Fibroblast of lung (primary cell): ENCODE results near the gene ARHGEF7. TPM values are rescaled to one million over a fixed set of nuclear protein-coding genes. Genes with fewer than 3 reads are reported as not detected.

Source experiments
- DNase-seq, 2 donors: peaks; one replicate each; pipeline versions ENCODE4 v3.0.0 to v3.0.0-alpha.2; 2010; ENCODE audit warnings: low read depth in 2 of 2
- H2AFZ ChIP-seq: 2 replicates; pipeline ENCODE4 v1.5.1; 2012; ENCODE audit warnings: low read length, control low read depth, inconsistent platforms
- H3K27ac ChIP-seq: 2 replicates; pipeline ENCODE4 v1.5.1; 2011; ENCODE audit warnings: low read length, control low read depth; ENCODE audit not compliant: insufficient read depth
- H3K27me3 ChIP-seq: 2 replicates; pipeline ENCODE4 v1.5.1; 2011; ENCODE audit warnings: mild to moderate bottlenecking, low read length; ENCODE audit not compliant: control insufficient read depth, insufficient read depth
- H3K36me3 ChIP-seq: 2 replicates; pipeline ENCODE4 v1.5.1; 2011; ENCODE audit warnings: low read length; ENCODE audit not compliant: control insufficient read depth, insufficient read depth
- H3K4me1 ChIP-seq: 2 replicates; pipeline ENCODE4 v1.5.1; 2011; ENCODE audit warnings: low read length; ENCODE audit not compliant: control insufficient read depth, insufficient read depth; ENCODE audit errors: extremely low read depth
- H3K4me2 ChIP-seq: 2 replicates; pipeline ENCODE4 v1.5.1; 2011; ENCODE audit warnings: low read length, control low read depth; ENCODE audit not compliant: insufficient read depth; ENCODE audit errors: extremely low read depth
- H3K4me3 ChIP-seq, 4 experiments: fragments of 200-600 bp in 1 of 4; sonication (generic) in 1 of 4; replicated peaks in 1 of 4; 2 replicates each; pipeline ENCODE4 v1.5.1; 2011 to 2016; ENCODE audit warnings: low read length in 4 of 4, low read depth in 3 of 4, mild to moderate bottlenecking in 3 of 4, control low read depth in 2 of 4, inconsistent platforms in 1 of 4, mixed read lengths in 1 of 4; ENCODE audit not compliant: insufficient read depth in 1 of 4; ENCODE audit errors: control extremely low read depth in 1 of 4
- H3K79me2 ChIP-seq: 2 replicates; pipeline ENCODE4 v1.5.1; 2012; ENCODE audit warnings: mild to moderate bottlenecking, low read length, inconsistent platforms; ENCODE audit not compliant: control insufficient read depth, insufficient read depth
- H3K9ac ChIP-seq: 2 replicates; pipeline ENCODE4 v1.5.1; 2011; ENCODE audit warnings: mild to moderate bottlenecking, low read length, control low read depth; ENCODE audit not compliant: insufficient read depth
- H3K9me3 ChIP-seq: 2 replicates; pipeline ENCODE4 v1.5.1; 2012; ENCODE audit warnings: low read depth, low read length; ENCODE audit not compliant: control insufficient read depth, insufficient read depth
- H4K20me1 ChIP-seq: 2 replicates; pipeline ENCODE4 v1.5.1; 2011; ENCODE audit warnings: low read length; ENCODE audit not compliant: control insufficient read depth, insufficient read depth; ENCODE audit errors: extremely low read depth
- CTCF ChIP-seq, 2 donors: IDR thresholded peaks in 1 of 2; conservative IDR thresholded peaks in 1 of 2; 1 replicate in 1 of 2; 2 replicates in 1 of 2; pipeline ENCODE4 v1.5.1; 2011 to 2012; ENCODE audit warnings: low read length in 2 of 2, control low read depth in 1 of 2, inconsistent platforms in 1 of 2, low read depth in 1 of 2, mild to moderate bottlenecking in 1 of 2
- EZH2 ChIP-seq: IDR thresholded peaks from 2 replicates; pipeline ENCODE4 v1.5.1; 2012; ENCODE audit warnings: low read length, control low read depth, mild to moderate bottlenecking; ENCODE audit errors: missing control alignments
- polyA plus RNA-seq, 2 donors: library from polyadenylated mRNA; depleted of rRNA in 1 of 2; stranded (reverse) in 1 of 2; unstranded in 1 of 2; fragments of >200 nt; gene quantifications; 2 replicates each; pipeline ENCODE4 v1.2.1, GENCODE V29; 2011 to 2012; ENCODE audit warnings: missing spikeins in 1 of 2
- total RNA-seq: library from RNA; depleted of rRNA; stranded (reverse); fragments of >200 nt; gene quantifications from 2 replicates; pipeline ENCODE4 v1.2.1, GENCODE V29; 2014

The ARHGEF7 gene
- total and polyA plus RNA-seq, 2 donors (not counting 1 experiment from before 2014, with no cell fraction given) = 29.1 to 42.8 TPM

DNA sequence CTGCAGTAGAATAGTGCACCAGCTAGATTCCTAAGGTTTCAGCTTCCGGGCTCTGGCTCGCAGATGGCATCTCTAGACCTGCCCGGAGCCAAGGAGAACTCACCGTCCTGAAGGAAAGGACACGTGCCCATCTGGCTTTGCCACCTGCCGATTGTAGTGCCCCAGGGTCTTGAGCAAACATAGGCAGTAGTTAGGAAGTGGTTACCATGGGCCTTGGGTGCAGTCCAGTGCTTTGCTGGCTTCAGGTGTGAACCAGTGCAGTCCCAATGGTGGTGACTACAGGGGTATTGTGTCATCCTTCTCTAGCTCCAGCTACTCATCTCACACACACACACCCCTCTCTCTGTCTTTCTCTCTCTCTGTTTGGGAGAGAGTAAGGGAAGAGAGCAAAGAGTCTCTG is 143.9 kb downstream of the ARHGEF7 start:
- no peak overlapping the region for H2AFZ ChIP-seq
- no peak for DNase-seq
- H3K4me2 ChIP-seq = no peak overlapping the region
- no peaks in the 10 kb centered on the region for H3K4me1 ChIP-seq
- no peak overlapping the region for H3K4me3 ChIP-seq
- H4K20me1 ChIP-seq = no peaks in the 10 kb centered on the region
- no peak for TF ChIP-seq CTCF (conservative IDR thresholded peaks at IDR 0.05 in 1 of 2, IDR thresholded peaks at IDR 0.05 in 1 of 2; ENCODE audit: low read depth in 1 of 2, low read length in 2 of 2)
- TF ChIP-seq EZH2 = no peak
- no peak overlapping the region for H3K9ac ChIP-seq
- H3K36me3 ChIP-seq = peaks cover 2% of the 10 kb centered on the region
- no peaks in the 10 kb centered on the region for H3K9me3 ChIP-seq
- H3K27ac ChIP-seq = no peak overlapping the region
- no peaks in the 10 kb centered on the region for H3K27me3 ChIP-seq
- no peaks in the 10 kb centered on the region for H3K79me2 ChIP-seq

DNA sequence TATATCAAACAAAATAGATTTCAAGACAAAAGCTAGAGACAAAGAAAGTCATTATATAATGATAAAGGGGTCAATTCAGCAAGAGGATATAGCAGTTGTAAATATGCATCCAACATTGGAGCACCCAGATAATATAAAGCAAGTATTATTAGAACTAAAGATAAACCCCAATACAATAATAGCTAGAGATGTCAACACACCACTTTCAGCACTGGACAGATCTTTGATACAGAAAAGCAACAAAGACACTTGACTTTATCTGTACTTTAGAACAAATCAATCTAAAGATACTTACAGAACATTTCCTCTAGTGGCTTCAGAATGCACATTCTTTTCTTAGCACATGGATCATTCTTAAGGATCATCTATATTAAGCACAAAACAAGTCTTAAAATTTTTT is 146.2 kb downstream of the ARHGEF7 start:
- Histone ChIP-seq H2AFZ (no peak overlapping the region), H3K4me2 (no peak overlapping the region), H3K4me1 (no peaks in the 10 kb centered on the region), H4K20me1 (no peaks in the 10 kb centered on the region), H3K27me3 (no peaks in the 10 kb centered on the region), H3K9me3 (no peaks in the 10 kb centered on the region), H3K36me3 (peaks cover 2% of the 10 kb centered on the region), H3K9ac (no peak overlapping the region), H3K4me3 (no peak overlapping the region), H3K27ac (no peak overlapping the region), H3K79me2 (no peaks in the 10 kb centered on the region)
- TF ChIP-seq EZH2 = no peak
- no peak for TF ChIP-seq CTCF (conservative IDR thresholded peaks at IDR 0.05 in 1 of 2, IDR thresholded peaks at IDR 0.05 in 1 of 2; ENCODE audit: low read depth in 1 of 2, low read length in 2 of 2)
- DNase-seq = no peak

DNA sequence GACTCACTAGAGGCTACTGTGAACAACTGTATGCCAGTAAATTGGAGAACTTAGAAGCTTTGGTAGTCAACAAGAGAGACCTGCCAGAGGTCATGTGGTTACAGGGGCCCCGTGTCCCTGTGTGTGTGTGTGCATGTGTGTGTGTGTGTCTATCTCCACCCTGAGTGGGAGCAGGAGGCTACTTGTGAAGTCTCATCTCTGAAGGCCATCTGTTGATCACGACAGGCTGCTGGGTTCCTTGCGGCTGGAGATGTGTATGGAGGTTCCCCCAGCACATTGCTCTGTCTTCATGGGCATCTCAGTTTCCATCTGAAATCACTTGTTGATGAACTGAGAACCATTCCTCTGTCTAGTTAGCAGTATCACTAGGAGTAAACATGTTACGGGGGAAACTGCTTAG is 147.2 kb downstream of the ARHGEF7 start:
- Histone ChIP-seq H3K4me3 (no peak overlapping the region), H3K36me3 (peaks cover 2% of the 10 kb centered on the region), H3K9me3 (no peaks in the 10 kb centered on the region), H3K27me3 (no peaks in the 10 kb centered on the region), H3K9ac (no peak overlapping the region), H3K4me1 (no peaks in the 10 kb centered on the region), H2AFZ (no peak overlapping the region), H4K20me1 (no peaks in the 10 kb centered on the region), H3K27ac (no peak overlapping the region), H3K4me2 (no peak overlapping the region), H3K79me2 (no peaks in the 10 kb centered on the region)
- no peak for TF ChIP-seq CTCF (conservative IDR thresholded peaks at IDR 0.05 in 1 of 2, IDR thresholded peaks at IDR 0.05 in 1 of 2; ENCODE audit: low read depth in 1 of 2, low read length in 2 of 2)
- TF ChIP-seq EZH2 = no peak
- no peak for DNase-seq
